ENCODE measurements around the gene DIABLO. TPM values are rescaled to one million over a fixed set of nuclear protein-coding genes. Genes with fewer than 3 reads are reported as not detected.
A peak's percentile ranks its signal among the peaks of the same experiment; 100 is the strongest.

DIABLO gene
- total RNA-seq, 1 donor from 2014 or later, result 47.9 TPM

DNA sequence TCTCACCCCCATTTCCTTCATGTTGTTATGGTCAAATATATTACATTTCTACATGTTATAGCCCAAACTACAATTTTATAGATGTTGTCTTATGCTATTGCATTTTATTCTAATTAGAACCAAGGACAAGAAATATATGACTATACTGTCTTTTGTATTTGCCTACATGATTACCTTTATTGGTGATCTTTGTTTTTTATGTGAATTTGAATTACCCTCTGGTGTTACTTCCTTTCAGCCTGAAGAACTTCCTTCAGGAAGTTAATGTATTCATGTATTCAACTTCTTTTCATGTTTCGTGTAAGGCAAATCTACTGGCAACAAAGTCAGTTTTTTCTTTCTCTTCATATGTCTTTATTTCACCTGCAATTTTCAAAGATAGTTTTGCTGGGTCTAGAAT lies 31.0 kb downstream of the DIABLO start:
- no peaks in the 10 kb centered on the region for H3K36me3 ChIP-seq
- no peak for DNase-seq (ENCODE audit: extremely low spot score in 2 of 2)
- no peaks in the 10 kb centered on the region for H3K9me3 ChIP-seq
- no peaks in the 10 kb centered on the region for H3K27me3 ChIP-seq
- H3K4me1 ChIP-seq, result no peaks in the 10 kb centered on the region
- H3K4me3 ChIP-seq, result no peak overlapping the region
- no peak overlapping the region for H3K27ac ChIP-seq
- intact Hi-C loops (cut with DNase I), result no loop called here
- TF ChIP-seq POLR2AphosphoS5 (IDR thresholded peaks at IDR 0.05; ENCODE audit: insufficient read depth in 1 of 2, low read depth in 1 of 2) (no peak), POLR2A (IDR thresholded peaks at IDR 0.05) (no peak)
- TF ChIP-seq, protein P1, sequence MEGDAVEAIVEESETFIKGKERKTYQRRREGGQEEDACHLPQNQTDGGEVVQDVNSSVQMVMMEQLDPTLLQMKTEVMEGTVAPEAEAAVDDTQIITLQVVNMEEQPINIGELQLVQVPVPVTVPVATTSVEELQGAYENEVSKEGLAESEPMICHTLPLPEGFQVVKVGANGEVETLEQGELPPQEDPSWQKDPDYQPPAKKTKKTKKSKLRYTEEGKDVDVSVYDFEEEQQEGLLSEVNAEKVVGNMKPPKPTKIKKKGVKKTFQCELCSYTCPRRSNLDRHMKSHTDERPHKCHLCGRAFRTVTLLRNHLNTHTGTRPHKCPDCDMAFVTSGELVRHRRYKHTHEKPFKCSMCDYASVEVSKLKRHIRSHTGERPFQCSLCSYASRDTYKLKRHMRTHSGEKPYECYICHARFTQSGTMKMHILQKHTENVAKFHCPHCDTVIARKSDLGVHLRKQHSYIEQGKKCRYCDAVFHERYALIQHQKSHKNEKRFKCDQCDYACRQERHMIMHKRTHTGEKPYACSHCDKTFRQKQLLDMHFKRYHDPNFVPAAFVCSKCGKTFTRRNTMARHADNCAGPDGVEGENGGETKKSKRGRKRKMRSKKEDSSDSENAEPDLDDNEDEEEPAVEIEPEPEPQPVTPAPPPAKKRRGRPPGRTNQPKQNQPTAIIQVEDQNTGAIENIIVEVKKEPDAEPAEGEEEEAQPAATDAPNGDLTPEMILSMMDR (IDR thresholded peaks at IDR 0.05), result no peak

DNA sequence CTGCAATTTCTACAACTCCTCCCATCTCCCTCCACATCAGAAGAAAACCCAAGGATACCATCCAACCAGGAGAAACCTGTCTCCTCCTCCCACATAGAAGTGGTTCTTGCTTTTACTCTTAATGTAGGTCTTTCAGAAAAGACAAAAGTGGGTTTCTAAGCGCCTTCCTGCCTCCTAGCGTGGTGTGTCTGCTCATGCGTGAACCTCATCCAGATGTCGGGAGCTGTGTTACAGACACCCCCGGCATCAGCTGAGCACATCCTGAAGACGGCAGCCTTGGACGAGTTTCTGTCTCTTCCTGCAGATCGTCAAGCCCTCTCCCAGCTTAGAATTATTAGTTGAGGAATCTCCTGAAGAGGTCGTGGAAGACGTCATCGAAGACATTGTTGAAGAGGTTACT lies 33.4 kb downstream of the DIABLO start:
- Histone ChIP-seq H3K27ac (no peak overlapping the region), H3K36me3 (no peaks in the 10 kb centered on the region), H3K4me3 (no peak overlapping the region), H3K27me3 (no peaks in the 10 kb centered on the region), H3K4me1 (no peaks in the 10 kb centered on the region), H3K9me3 (no peaks in the 10 kb centered on the region)
- TF ChIP-seq, protein P1 (IDR thresholded peaks at IDR 0.05), result no peak
- TF ChIP-seq POLR2AphosphoS5 (IDR thresholded peaks at IDR 0.05; ENCODE audit: insufficient read depth in 1 of 2, low read depth in 1 of 2) (no peak), POLR2A (IDR thresholded peaks at IDR 0.05) (no peak)
- no peak for DNase-seq (ENCODE audit: extremely low spot score in 2 of 2)
- intact Hi-C loops (cut with DNase I), result no loop called here

DNA sequence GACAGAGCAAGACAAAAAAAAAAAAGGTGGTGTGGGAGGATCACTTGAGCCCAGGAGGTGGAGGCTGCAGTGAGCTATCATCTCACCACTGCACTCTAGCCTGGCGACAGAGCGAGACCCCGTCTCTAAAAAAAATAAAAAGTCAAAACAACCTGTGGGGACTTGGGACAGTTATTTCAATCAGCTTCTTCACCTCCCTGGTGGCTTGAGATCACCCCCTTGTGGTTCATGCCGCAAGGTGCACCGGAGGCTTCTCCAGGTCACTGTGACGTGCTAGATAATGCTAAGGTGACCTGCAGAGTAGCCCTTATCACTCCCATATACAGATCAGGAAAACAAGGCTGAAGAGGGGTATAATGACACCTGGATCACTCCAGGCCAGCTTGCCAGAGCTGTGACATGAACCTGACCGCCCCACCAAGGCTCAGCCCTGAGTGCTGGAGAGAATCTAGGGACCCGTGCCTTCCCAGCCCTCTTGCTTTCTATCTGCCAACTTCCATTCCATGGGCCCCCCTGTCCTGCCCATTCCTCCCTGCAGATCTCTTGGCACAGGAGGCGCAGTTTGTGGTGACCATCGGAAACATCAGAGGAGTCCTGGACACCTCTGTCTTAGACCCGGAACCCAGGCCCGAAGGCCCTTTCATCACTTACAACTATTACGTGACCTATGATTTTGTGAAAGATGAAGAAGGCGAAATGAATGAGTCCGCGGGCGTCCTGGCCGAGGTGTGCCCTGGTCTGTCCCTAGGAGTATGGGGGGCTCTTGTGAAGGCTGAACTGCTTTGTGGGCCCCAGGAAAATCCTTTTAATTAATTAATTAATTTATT lies 34.8 kb downstream of the DIABLO start:
- no peak overlapping the region for H3K27ac ChIP-seq
- no peak overlapping the region for H3K4me3 ChIP-seq
- no peak for DNase-seq (ENCODE audit: extremely low spot score in 2 of 2)
- no peaks in the 10 kb centered on the region for H3K27me3 ChIP-seq
- H3K4me1 ChIP-seq, result no peaks in the 10 kb centered on the region
- TF ChIP-seq POLR2A (IDR thresholded peaks at IDR 0.05), result no peak
- TF ChIP-seq, protein P1 (IDR thresholded peaks at IDR 0.05), result peak in 2 of 3 experiments; percentile 34
- H3K36me3 ChIP-seq, result no peaks in the 10 kb centered on the region
- intact Hi-C loops (cut with DNase I), result no loop called here
- H3K9me3 ChIP-seq, result no peaks in the 10 kb centered on the region

DNA sequence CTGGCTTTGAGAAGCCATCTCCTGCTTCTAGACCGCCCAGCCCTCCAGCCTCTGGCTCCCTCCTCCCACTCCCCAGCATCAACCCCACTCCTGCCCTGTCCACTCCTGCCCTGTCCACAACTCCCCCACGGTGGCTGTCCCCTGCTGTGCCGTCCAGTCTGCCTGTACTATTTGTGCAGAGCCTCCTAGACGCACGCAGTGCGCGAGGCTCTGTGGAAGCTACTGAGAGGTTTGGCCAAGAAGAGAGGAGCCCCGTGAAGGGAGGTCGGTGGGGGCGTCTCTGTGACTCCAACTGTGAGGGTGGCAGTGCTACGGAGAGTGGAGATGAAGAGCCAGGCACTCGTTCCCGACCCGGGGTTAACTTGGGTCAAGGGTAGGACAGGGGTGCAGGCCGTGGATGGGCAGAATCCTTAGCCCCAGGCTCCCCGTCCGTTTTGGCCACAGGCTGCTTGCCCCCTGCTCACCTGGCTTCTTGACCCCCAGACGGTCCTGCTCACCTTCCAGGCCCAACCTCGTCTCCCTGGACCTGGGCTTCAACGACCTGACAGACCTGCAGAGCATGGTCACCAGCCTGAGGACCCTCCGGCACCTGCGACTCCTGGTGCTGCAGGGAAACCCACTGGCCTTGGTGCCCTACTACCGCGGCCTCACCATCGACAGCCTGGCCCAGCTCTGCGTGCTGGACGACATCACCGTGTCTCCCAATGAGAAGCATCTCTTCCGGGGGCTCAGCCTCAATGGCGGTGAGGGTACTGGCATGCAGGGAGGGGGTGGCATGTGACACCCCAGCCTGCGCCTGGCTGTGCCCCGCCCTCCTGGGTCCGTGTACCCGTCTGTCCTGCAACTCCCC lies 36.0 kb downstream of the DIABLO start:
- intact Hi-C loops (cut with DNase I), result no loop called here
- no peaks in the 10 kb centered on the region for H3K36me3 ChIP-seq
- TF ChIP-seq, protein P1 (IDR thresholded peaks at IDR 0.05), result no peak
- TF ChIP-seq POLR2A (IDR thresholded peaks at IDR 0.05), result no peak
- TF ChIP-seq POLR2AphosphoS5 (IDR thresholded peaks at IDR 0.05; ENCODE audit: insufficient read depth in 1 of 2, low read depth in 1 of 2), result no peak
- no peak overlapping the region for H3K27ac ChIP-seq
- no peaks in the 10 kb centered on the region for H3K4me1 ChIP-seq
- no peaks in the 10 kb centered on the region for H3K27me3 ChIP-seq
- H3K4me3 ChIP-seq, result no peak overlapping the region
- H3K9me3 ChIP-seq, result no peaks in the 10 kb centered on the region
- no peak for DNase-seq (ENCODE audit: extremely low spot score in 2 of 2)

Measured in vagina (tissue), 2 donors.